A172 (cell line): ENCODE measurements around the gene SERAC1. TPM values are rescaled to one million over a fixed set of nuclear protein-coding genes. Genes with fewer than 3 reads are reported as not detected.

Experiments used
- DNase-seq: peaks from one replicate; pipeline ENCODE4 v3.0.0-alpha.2; 2015; ENCODE audit warnings: low spot score
- total RNA-seq: library from RNA; depleted of rRNA; stranded (reverse); fragments of >200 nt; shearing (Covaris generic); gene quantifications from 2 replicates; pipeline ENCODE4 v1.2.3, GENCODE V29; 2014

SERAC1 gene
- total RNA-seq, 1 experiment from 2014 or later: 11.0 TPM

GRCh38 chr6:158122048-158122447 is 46.0 kb downstream of the SERAC1 start:
- DNase-seq: no peak

- no peak for DNase-seq
Observed at GRCh38 chr6:158121335-158121734, 46.7 kb downstream of the SERAC1 start.

GRCh38 chr6:158118886-158119285 is 49.2 kb downstream of the SERAC1 start:
- no peak for DNase-seq

- no peak for DNase-seq
Observed at GRCh38 chr6:158115508-158115907, 52.6 kb downstream of the SERAC1 start.

- DNase-seq: no peak
Observed at GRCh38 chr6:158115102-158115501, 53.0 kb downstream of the SERAC1 start.

- DNase-seq: no peak
Observed at GRCh38 chr6:158113802-158114201, 54.3 kb downstream of the SERAC1 start.

- DNase-seq: no peak
Observed at GRCh38 chr6:158111987-158112386, 56.1 kb downstream of the SERAC1 start.

- no peak for DNase-seq
Observed at GRCh38 chr6:158110986-158111385, 57.1 kb downstream of the SERAC1 start.

- no peak for DNase-seq
Observed at GRCh38 chr6:158109748-158110147, 58.3 kb downstream of the SERAC1 start.

- DNase-seq: no peak
Observed at GRCh38 chr6:158104696-158105095, 63.4 kb downstream of the SERAC1 start.

GRCh38 chr6:158103228-158103627 is 64.8 kb downstream of the SERAC1 start:
- DNase-seq: no peak

- DNase-seq: no peak
Observed at GRCh38 chr6:158095671-158096070, 72.4 kb downstream of the SERAC1 start.

GRCh38 chr6:158095031-158095430 is 73.0 kb downstream of the SERAC1 start:
- no peak for DNase-seq

GRCh38 chr6:158092806-158093205 is 75.3 kb downstream of the SERAC1 start:
- no peak for DNase-seq

GRCh38 chr6:158087224-158087867 is 80.7 kb downstream of the SERAC1 start:
- no peak for DNase-seq

GRCh38 chr6:158086504-158087223 is 81.4 kb downstream of the SERAC1 start:
- no peak for DNase-seq

- DNase-seq: no peak
Observed at GRCh38 chr6:158086054-158086503, 82.0 kb downstream of the SERAC1 start.

GRCh38 chr6:158085261-158086053 is 82.6 kb downstream of the SERAC1 start:
- no peak for DNase-seq

GRCh38 chr6:158083455-158084325 is 84.4 kb downstream of the SERAC1 start:
- no peak for DNase-seq

- DNase-seq: no peak
Observed at GRCh38 chr6:158081657-158081935, 86.5 kb downstream of the SERAC1 start.

GRCh38 chr6:158080849-158081656 is 87.0 kb downstream of the SERAC1 start:
- DNase-seq: no peak
